ENCODE results near the gene ING5. TPM values are rescaled to one million over a fixed set of nuclear protein-coding genes. Genes with fewer than 3 reads are reported as not detected.
A peak's percentile ranks its signal among the peaks of the same experiment; 100 is the strongest.

ING5 gene
- total RNA-seq: 13.8 to 25.2 TPM (median 16.3 TPM) in 3 replicates
- long read RNA-seq, full-length matches to known transcripts: 7 of 20 reads
- long read RNA-seq, partial matches to known transcripts: 2 of 20 reads
- long read RNA-seq, other reads (novel, unspliced or antisense): 11 of 20 reads

DNA sequence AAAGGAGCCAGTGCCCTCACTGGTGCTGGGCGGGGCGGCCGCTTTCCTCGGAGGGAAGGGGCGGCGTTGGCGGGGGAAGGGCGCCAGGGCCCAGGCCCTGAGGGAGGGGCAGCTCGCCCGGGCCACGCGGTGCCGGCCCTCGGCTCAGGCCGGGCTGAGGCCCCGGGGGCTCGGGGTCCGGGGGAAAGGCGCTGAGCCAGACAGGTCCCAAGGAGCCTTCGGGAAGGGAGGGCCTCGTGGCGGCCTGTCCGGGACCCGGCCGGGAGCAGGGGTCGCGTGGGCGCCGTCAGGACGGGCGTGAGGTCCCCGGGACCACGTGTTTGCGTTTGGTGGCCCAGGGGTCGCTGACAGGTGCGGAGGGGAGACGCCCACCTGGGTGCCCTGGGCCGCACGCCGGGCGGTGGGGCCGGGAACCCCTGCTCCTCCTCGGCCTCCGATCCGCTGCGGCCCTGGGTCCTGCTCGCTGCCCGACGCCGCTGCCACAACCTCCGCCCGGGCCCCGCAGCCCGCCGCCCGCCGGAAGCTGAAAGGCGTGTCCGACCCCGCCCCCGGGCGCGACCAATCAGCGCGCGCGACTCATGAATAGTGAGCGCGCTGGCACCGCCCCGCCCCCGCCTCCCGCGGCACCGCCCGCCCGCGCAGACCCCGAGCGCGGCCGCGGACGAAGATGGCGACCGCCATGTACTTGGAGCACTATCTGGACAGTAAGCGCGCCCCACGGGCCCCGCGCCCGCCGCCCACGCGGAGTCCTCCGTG is at the start of gene ING5:
Gene ING5, plus strand, starts transcription at position 641 of the 756 bp plus-strand sequence. Its CDS starts 27 bp downstream, at position 668.
- peaks cover 9% of the 10 kb centered on the region for H3K36me3 Mint-ChIP-seq (ENCODE audit: low read depth)
- TF ChIP-seq CTCF (IDR thresholded peaks at IDR 0.05): peak; percentile 39
- peak within 1 kb of the TSS; percentile 77 for H3K4me3 Mint-ChIP-seq (ENCODE audit: unreplicated experiment)

GRCh38 chr2:241652142-241652541 is 49.7 kb upstream of the ING5 start:
- no peak overlapping the region for H3K27ac Mint-ChIP-seq (ENCODE audit: unreplicated experiment)
- TF ChIP-seq CTCF (IDR thresholded peaks at IDR 0.05): no peak
- H3K4me3 Mint-ChIP-seq (ENCODE audit: unreplicated experiment): no peak overlapping the region
- H3K9me3 Mint-ChIP-seq (ENCODE audit: low read depth): no peaks in the 10 kb centered on the region
- H3K36me3 Mint-ChIP-seq (ENCODE audit: low read depth): peaks cover 18% of the 10 kb centered on the region
- no peak for DNase-seq (ENCODE audit: low spot score)
- no peaks in the 10 kb centered on the region for H3K27me3 Mint-ChIP-seq (ENCODE audit: low read depth)
- no peaks in the 10 kb centered on the region for H3K4me1 Mint-ChIP-seq (ENCODE audit: low read depth)

More for the DNA sequence above, at the start of gene ING5:
- Mint-ChIP-seq H3K27me3 (ENCODE audit: low read depth) (no peaks in the 10 kb centered on the region), H3K9me3 (ENCODE audit: low read depth) (peaks cover under 1% of the 10 kb centered on the region), H3K4me1 (ENCODE audit: low read depth) (peaks cover 13% of the 10 kb centered on the region), H3K27ac (ENCODE audit: unreplicated experiment) (peak within 1 kb of the TSS; percentile 79)
- DNase-seq (ENCODE audit: low spot score): no peak

- Mint-ChIP-seq H3K27me3 (ENCODE audit: low read depth) (no peaks in the 10 kb centered on the region), H3K9me3 (ENCODE audit: low read depth) (no peaks in the 10 kb centered on the region), H3K36me3 (ENCODE audit: low read depth) (peaks cover 21% of the 10 kb centered on the region), H3K4me3 (ENCODE audit: unreplicated experiment) (no peak overlapping the region), H3K27ac (ENCODE audit: unreplicated experiment) (no peak overlapping the region), H3K4me1 (ENCODE audit: low read depth) (no peaks in the 10 kb centered on the region)
- no peak for DNase-seq (ENCODE audit: low spot score)
- no peak for TF ChIP-seq CTCF (IDR thresholded peaks at IDR 0.05)
Measured at GRCh38 chr2:241652722-241653121, 49.1 kb upstream of the ING5 start.

DNA sequence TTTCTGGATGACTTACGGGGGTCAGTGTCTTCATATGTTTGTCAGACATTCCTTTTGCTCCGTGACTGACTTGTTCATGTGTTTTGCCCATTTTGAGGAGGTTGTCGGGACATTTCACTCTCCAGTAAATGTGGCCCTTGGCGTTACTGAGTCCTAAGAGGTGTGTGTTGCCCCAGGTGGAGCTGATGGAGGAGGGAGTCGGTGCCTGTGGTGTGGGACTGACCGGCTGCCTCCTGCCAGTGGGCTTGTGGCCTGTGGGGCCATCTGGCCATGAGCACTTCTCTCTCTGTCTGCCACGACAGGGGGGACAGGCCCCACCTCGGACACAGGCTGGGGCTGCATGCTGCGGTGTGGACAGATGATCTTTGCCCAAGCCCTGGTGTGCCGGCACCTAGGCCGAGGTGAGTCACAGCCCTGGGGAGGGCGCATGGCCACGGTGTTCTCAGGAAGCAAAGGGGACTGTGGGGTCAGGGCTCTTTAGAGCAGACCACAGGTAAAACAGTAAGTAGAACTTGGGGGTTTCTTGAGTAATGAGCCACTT is 48.6 kb upstream of the ING5 start:
- Mint-ChIP-seq H3K27ac (ENCODE audit: unreplicated experiment) (no peak overlapping the region), H3K27me3 (ENCODE audit: low read depth) (no peaks in the 10 kb centered on the region), H3K4me1 (ENCODE audit: low read depth) (no peaks in the 10 kb centered on the region), H3K36me3 (ENCODE audit: low read depth) (peaks cover 23% of the 10 kb centered on the region), H3K9me3 (ENCODE audit: low read depth) (no peaks in the 10 kb centered on the region), H3K4me3 (ENCODE audit: unreplicated experiment) (no peak overlapping the region)
- no peak for TF ChIP-seq CTCF (IDR thresholded peaks at IDR 0.05)
- DNase-seq (ENCODE audit: low spot score): no peak

DNA sequence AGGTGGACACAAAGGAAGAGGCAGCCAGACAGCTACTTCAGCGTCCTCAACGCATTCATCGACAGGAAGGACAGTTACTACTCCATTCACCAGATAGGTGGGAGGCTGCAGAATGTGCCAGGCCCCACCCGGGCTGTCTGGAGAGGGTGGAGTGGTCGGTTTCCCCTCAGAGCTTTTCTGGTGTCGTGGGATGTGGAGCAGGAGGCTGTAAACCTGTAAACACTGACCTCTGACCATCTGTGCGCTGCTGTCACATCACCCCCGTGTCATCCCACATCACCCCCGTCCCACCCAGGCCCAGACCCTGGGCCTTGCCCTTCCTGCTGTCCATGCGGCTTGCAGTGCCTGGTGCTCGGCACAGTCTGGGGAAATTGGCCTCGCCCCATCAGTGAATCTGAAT is 47.3 kb upstream of the ING5 start:
- H3K36me3 Mint-ChIP-seq (ENCODE audit: low read depth): peaks cover 30% of the 10 kb centered on the region
- no peak for DNase-seq (ENCODE audit: low spot score)
- H3K27me3 Mint-ChIP-seq (ENCODE audit: low read depth): no peaks in the 10 kb centered on the region
- no peaks in the 10 kb centered on the region for H3K9me3 Mint-ChIP-seq (ENCODE audit: low read depth)
- peak overlapping the region; percentile 17 for H3K27ac Mint-ChIP-seq (ENCODE audit: unreplicated experiment)
- TF ChIP-seq CTCF (IDR thresholded peaks at IDR 0.05): no peak
- H3K4me1 Mint-ChIP-seq (ENCODE audit: low read depth): no peaks in the 10 kb centered on the region
- H3K4me3 Mint-ChIP-seq (ENCODE audit: unreplicated experiment): no peak overlapping the region

All from chondrocyte (in vitro differentiated cells).